HCT116 (cell line): ENCODE data around the gene LDLRAD4.

Experiments used
- CBX3 ChIP-seq: IDR thresholded peaks from 2 replicates; pipeline ENCODE4 v1.6.1; 2012; ENCODE audit warnings: low read depth
- CEBPB ChIP-seq: IDR thresholded peaks from 2 replicates; pipeline ENCODE4 v1.6.1; 2012; ENCODE audit warnings: low read depth
- CTCF ChIP-seq, 3 experiments: fragments of 200-600 bp in 1 of 3; sonication (generic) in 1 of 3; IDR thresholded peaks in 2 of 3; conservative IDR thresholded peaks in 1 of 3; 2 replicates each; pipeline ENCODE4 v1.5.1; 2012 to 2017; ENCODE audit warnings: low read depth in 2 of 3, low read length in 2 of 3, antibody characterized with exemption in 1 of 3, borderline replicate concordance in 1 of 3, control low read depth in 1 of 3, mild to moderate bottlenecking in 1 of 3, mixed read lengths in 1 of 3, mixed run types in 1 of 3, moderate library complexity in 1 of 3; ENCODE audit not compliant: insufficient read depth in 1 of 3
- EGR1 ChIP-seq: IDR thresholded peaks from 2 replicates; pipeline ENCODE4 v1.6.1; 2012; ENCODE audit warnings: low read depth
- MAX ChIP-seq: IDR thresholded peaks from 2 replicates; pipeline ENCODE4 v1.6.1; 2012
- POLR2A ChIP-seq: IDR thresholded peaks from 2 replicates; pipeline ENCODE4 v1.7.0; 2011; ENCODE audit warnings: borderline replicate concordance; ENCODE audit not compliant: insufficient read depth, insufficient read length; ENCODE audit errors: extremely low read depth
- POLR2AphosphoS5 ChIP-seq: IDR thresholded peaks from 2 replicates; pipeline ENCODE4 v1.6.1; 2011; ENCODE audit warnings: mild to moderate bottlenecking, low read depth, low read length, moderate library complexity
- REST ChIP-seq: IDR thresholded peaks from 2 replicates; pipeline ENCODE4 v1.6.1; 2012; ENCODE audit warnings: low read depth
- TCF7L2 ChIP-seq: IDR thresholded peaks from 2 replicates; pipeline ENCODE4 v1.7.0; 2011; ENCODE audit warnings: borderline replicate concordance, inconsistent platforms; ENCODE audit not compliant: insufficient read depth, insufficient read length; ENCODE audit errors: extremely low read depth
- ZBTB33 ChIP-seq: IDR thresholded peaks from 2 replicates; pipeline ENCODE4 v1.6.1; 2011; ENCODE audit warnings: mild to moderate bottlenecking, low read length, moderate library complexity; ENCODE audit not compliant: insufficient replicate concordance; ENCODE audit errors: extremely low read depth

- no peak for TF ChIP-seq CTCF (IDR thresholded peaks at IDR 0.05 in 2 of 3, conservative IDR thresholded peaks at IDR 0.05 in 1 of 3; ENCODE audit: borderline replicate concordance in 1 of 3, insufficient read depth in 1 of 3, low read depth in 2 of 3, low read length in 2 of 3)
- TF ChIP-seq ZBTB33 = no peak
- TF ChIP-seq CBX3 = no peak
- no peak for TF ChIP-seq TCF7L2
- TF ChIP-seq POLR2AphosphoS5 = no peak
- no peak for TF ChIP-seq POLR2A
- TF ChIP-seq MAX = no peak
- no peak for TF ChIP-seq REST
- no peak for TF ChIP-seq EGR1
- TF ChIP-seq CEBPB = no peak
Measured at GRCh38 chr18:13558790-13559189, 340.2 kb downstream of the LDLRAD4 start.
